Mucosa of rectum (tissue), 2 donors: ENCODE data around the gene THOC5.

Experiments used
- H3K27ac ChIP-seq, 2 donors: one replicate each; pipeline ENCODE4 v1.7.0; 2013; ENCODE audit warnings: inconsistent platforms in 2 of 2, low read depth in 2 of 2, low read length in 2 of 2
- H3K27me3 ChIP-seq, 2 donors: one replicate each; pipeline ENCODE4 v1.7.0; 2013; ENCODE audit warnings: low read length in 2 of 2; ENCODE audit not compliant: control insufficient read depth in 2 of 2, insufficient read depth in 2 of 2
- H3K36me3 ChIP-seq, 2 donors: one replicate each; pipeline ENCODE4 v1.7.0; 2013; ENCODE audit warnings: low read length in 2 of 2; ENCODE audit not compliant: control insufficient read depth in 2 of 2, insufficient read depth in 2 of 2
- H3K4me1 ChIP-seq, 2 donors: one replicate each; pipeline ENCODE4 v1.7.0; 2013; ENCODE audit warnings: low read length in 2 of 2, mild to moderate bottlenecking in 1 of 2; ENCODE audit not compliant: control insufficient read depth in 2 of 2, insufficient read depth in 2 of 2
- H3K4me3 ChIP-seq, 2 donors: one replicate each; pipeline ENCODE4 v1.7.0; 2013; ENCODE audit warnings: low read length in 2 of 2
- H3K9ac ChIP-seq, 2 donors: one replicate each; pipeline ENCODE4 v1.7.0; 2013; ENCODE audit warnings: low read length in 2 of 2, low read depth in 1 of 2, mild to moderate bottlenecking in 1 of 2
- H3K9me3 ChIP-seq, 2 donors: one replicate each; pipeline ENCODE4 v1.7.0; 2013; ENCODE audit warnings: low read length in 2 of 2; ENCODE audit not compliant: control insufficient read depth in 2 of 2
- donor health status: healthy.
- donor health status: Normal muscosa, but diverticular disease.

Gene THOC5

DNA sequence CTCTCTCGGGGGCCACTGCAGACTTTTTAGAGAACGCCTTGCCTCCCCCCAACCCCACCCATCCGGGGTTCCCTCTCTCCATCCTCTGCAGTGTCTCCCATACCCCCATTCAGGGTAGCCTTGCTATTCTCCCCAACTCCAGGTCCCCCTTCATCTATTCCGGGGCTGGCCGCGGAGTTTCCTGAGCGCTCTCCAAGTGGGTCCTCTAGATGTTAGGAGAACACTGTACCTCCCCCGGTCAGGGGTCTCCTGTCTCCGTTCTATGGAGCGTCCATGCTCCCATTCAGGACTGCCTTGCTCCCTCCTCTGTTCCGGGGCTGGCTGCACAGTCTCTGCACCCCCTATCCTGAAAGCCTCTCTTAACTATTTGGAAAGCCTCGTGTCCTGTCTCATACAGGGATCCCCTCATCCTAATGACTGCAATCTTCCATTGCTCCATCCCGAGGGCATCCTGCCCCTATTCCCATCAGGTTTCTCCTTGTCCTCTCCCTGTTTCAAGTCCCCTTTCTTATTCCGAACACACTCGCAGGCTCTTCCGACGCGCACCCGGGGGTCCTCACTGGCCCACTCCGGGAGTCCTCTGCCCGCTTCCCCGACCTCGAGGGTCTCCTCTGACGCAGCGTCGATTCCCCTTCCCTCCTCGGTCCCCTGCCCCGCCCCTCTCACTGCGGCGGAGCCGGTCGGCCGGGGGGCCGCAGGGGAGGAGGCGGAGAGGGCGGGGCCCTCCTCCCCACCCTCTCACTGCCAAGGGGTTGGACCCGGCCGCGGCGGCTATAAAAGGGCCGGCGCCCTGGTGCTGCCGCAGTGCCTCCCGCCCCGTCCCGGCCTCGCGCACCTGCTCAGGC lies 73.9 kb downstream of the THOC5 start, which contains the start of gene NEFH:
Gene NEFH (plus strand): TSS at position 802 of the 845 bp plus-strand sequence. CDS start 45 bp downstream, outside the sequence.
- no peaks in the 10 kb centered on the region for H3K9me3 ChIP-seq
- H3K4me1 ChIP-seq: peaks cover 0 to 4% of the 10 kb centered on the region in 2 donors
- H3K4me3 ChIP-seq: peak within 1 kb of the TSS in 1 of 2 donors; percentile 20
- H3K36me3 ChIP-seq: no peaks in the 10 kb centered on the region
- peaks cover 35 to 43% of the 10 kb centered on the region in 2 donors for H3K27me3 ChIP-seq
- no peak within 1 kb of the TSS for H3K27ac ChIP-seq
- no peak within 1 kb of the TSS for H3K9ac ChIP-seq

GRCh38 chr22:29478326-29479276 lies 75.0 kb downstream of the THOC5 start:
- Histone ChIP-seq H3K27ac (no peak overlapping the region), H3K27me3 (peaks cover 35 to 43% of the 10 kb centered on the region in 2 donors), H3K9me3 (no peaks in the 10 kb centered on the region), H3K36me3 (no peaks in the 10 kb centered on the region), H3K4me3 (no peak overlapping the region), H3K4me1 (peaks cover 0 to 4% of the 10 kb centered on the region in 2 donors), H3K9ac (no peak overlapping the region)

- no peak overlapping the region for H3K4me3 ChIP-seq
- H3K4me1 ChIP-seq: peaks cover 0 to 4% of the 10 kb centered on the region in 2 donors
- H3K9ac ChIP-seq: no peak overlapping the region
- no peaks in the 10 kb centered on the region for H3K36me3 ChIP-seq
- H3K27me3 ChIP-seq: peaks cover 35 to 43% of the 10 kb centered on the region in 2 donors
- no peak overlapping the region for H3K27ac ChIP-seq
- H3K9me3 ChIP-seq: no peaks in the 10 kb centered on the region
Measured at GRCh38 chr22:29477723-29478318, 75.7 kb downstream of the THOC5 start.

- Histone ChIP-seq H3K27ac (no peak overlapping the region), H3K9me3 (no peaks in the 10 kb centered on the region), H3K36me3 (no peaks in the 10 kb centered on the region), H3K4me1 (peaks cover 0 to 4% of the 10 kb centered on the region in 2 donors), H3K9ac (no peak overlapping the region), H3K4me3 (no peak overlapping the region), H3K27me3 (peaks cover 34 to 35% of the 10 kb centered on the region in 2 donors)
Measured at GRCh38 chr22:29476116-29476515, 77.4 kb downstream of the THOC5 start.

- H3K27ac ChIP-seq: no peak overlapping the region
- H3K27me3 ChIP-seq: peaks cover 28 to 31% of the 10 kb centered on the region in 2 donors
- no peak overlapping the region for H3K9ac ChIP-seq
- H3K9me3 ChIP-seq: no peaks in the 10 kb centered on the region
- H3K36me3 ChIP-seq: no peaks in the 10 kb centered on the region
- no peak overlapping the region for H3K4me3 ChIP-seq
- H3K4me1 ChIP-seq: peaks cover 0 to 4% of the 10 kb centered on the region in 2 donors
Measured at GRCh38 chr22:29475550-29475949, 78.0 kb downstream of the THOC5 start.

- Histone ChIP-seq H3K4me3 (no peak overlapping the region), H3K27me3 (peaks cover 22 to 25% of the 10 kb centered on the region in 2 donors), H3K4me1 (peaks cover 0 to 3% of the 10 kb centered on the region in 2 donors), H3K9me3 (no peaks in the 10 kb centered on the region), H3K9ac (no peak overlapping the region), H3K27ac (no peak overlapping the region), H3K36me3 (no peaks in the 10 kb centered on the region)
Measured at GRCh38 chr22:29473001-29473400, 80.6 kb downstream of the THOC5 start.

GRCh38 chr22:29470159-29470855 lies 83.2 kb downstream of the THOC5 start:
- no peak overlapping the region for H3K9ac ChIP-seq
- H3K9me3 ChIP-seq: no peaks in the 10 kb centered on the region
- peak overlapping the region; percentile 22 to 42 for H3K4me3 ChIP-seq
- peaks cover 16 to 17% of the 10 kb centered on the region in 2 donors for H3K27me3 ChIP-seq
- H3K4me1 ChIP-seq: peaks cover 0 to 3% of the 10 kb centered on the region in 2 donors
- no peaks in the 10 kb centered on the region for H3K36me3 ChIP-seq
- H3K27ac ChIP-seq: no peak overlapping the region

DNA sequence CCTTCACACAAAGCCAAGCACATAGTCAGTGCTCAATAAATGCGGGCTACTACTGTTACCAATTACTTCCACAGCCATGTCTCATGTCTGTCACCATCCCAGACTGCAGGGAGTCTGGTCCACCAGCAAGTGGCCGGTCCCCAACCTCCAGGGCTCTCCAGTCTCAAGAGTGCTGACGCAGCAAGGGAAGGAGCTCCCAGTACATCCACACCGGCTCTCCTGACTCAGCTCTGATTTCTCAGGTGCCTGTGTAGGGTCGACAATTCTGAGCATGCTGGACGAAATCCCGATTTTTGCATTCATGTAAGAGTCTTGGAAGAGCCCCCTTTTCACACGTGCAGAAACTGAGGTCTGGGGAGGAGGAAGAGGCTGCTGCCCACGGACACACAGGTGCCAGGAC lies 83.8 kb downstream of the THOC5 start:
- Histone ChIP-seq H3K27ac (no peak overlapping the region), H3K27me3 (peaks cover 16 to 17% of the 10 kb centered on the region in 2 donors), H3K4me1 (peaks cover 0 to 3% of the 10 kb centered on the region in 2 donors), H3K9ac (no peak overlapping the region), H3K4me3 (peak overlapping the region in 1 of 2 donors; percentile 22), H3K9me3 (no peaks in the 10 kb centered on the region), H3K36me3 (no peaks in the 10 kb centered on the region)

GRCh38 chr22:29464581-29464980 lies 89.0 kb downstream of the THOC5 start:
- no peaks in the 10 kb centered on the region for H3K9me3 ChIP-seq
- no peaks in the 10 kb centered on the region for H3K36me3 ChIP-seq
- H3K27me3 ChIP-seq: peaks cover 7 to 11% of the 10 kb centered on the region in 2 donors
- H3K4me3 ChIP-seq: no peak overlapping the region
- H3K4me1 ChIP-seq: no peaks in the 10 kb centered on the region
- H3K27ac ChIP-seq: no peak overlapping the region
- no peak overlapping the region for H3K9ac ChIP-seq
